GM18907 (cell line): ENCODE results near the gene CDH19.
"Not testable (repeated sequence)": the region's sequence is repeated elsewhere in the genome, so short reads cannot be mapped to it uniquely, and the experiment has no call there.

ENCODE experiments used
- ATAC-seq: cut with Tn5 transposase; IDR thresholded peaks from one replicate; pipeline ENCODE4 v1.9.1; 2021; ENCODE audit warnings: mild to moderate bottlenecking, moderate library complexity; ENCODE audit not compliant: unreplicated experiment

Gene CDH19

DNA sequence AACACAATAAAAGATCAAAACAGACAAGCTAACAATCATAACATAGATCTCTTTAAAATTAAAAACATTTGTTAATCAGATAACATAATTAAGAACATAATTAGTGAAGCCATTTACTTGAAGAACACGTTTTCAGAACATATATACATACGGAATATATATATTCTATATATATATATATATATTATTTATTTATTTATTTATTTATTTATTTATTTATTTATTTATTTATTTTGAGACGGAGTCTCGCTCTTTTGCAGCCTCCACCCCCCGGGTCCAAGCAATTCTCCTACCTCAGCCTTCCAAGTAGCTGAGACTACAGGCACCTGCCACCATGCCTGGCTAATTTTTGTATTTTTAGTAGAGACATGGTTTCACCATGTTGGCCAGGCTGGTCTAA lies 137.7 kb downstream of the CDH19 start:
- not testable (repeated sequence) for ATAC-seq

GRCh38 chr18:66461344-66461743 lies 142.5 kb downstream of the CDH19 start:
- no peak for ATAC-seq

- ATAC-seq, result no peak
Observed at GRCh38 chr18:66457245-66457644, 146.6 kb downstream of the CDH19 start.
